GM18519 (cell line): Measurements from ENCODE around the gene SLC25A42.
"Not testable (repeated sequence)": the region's sequence is repeated elsewhere in the genome, so short reads cannot be mapped to it uniquely, and the experiment has no call there.

Source experiments
- ATAC-seq: cut with Tn5 transposase; IDR thresholded peaks from one replicate; pipeline ENCODE4 v1.9.1; 2021; ENCODE audit warnings: mild to moderate bottlenecking, moderate library complexity; ENCODE audit not compliant: unreplicated experiment, low FRiP score

SLC25A42 gene

DNA sequence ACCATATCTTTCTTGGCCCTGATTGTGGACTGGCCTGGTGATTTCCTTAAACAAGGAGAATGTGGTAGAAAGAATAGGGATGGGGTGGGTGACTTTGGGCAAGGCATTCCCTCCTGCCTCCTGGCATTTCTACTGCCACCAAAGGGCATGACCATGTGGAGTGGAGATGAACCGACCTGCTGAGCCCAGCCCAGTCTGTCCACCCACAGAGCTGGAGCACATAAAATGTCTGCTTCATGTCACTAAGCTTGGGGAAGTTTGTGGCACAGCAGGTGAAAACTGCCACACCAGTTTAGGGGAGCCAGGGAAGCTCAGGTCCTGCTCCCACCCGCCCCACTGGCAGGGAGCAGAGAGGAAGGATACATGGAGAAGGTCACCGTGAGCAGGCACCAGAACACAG lies 68.2 kb downstream of the SLC25A42 start:
- ATAC-seq, result no peak

DNA sequence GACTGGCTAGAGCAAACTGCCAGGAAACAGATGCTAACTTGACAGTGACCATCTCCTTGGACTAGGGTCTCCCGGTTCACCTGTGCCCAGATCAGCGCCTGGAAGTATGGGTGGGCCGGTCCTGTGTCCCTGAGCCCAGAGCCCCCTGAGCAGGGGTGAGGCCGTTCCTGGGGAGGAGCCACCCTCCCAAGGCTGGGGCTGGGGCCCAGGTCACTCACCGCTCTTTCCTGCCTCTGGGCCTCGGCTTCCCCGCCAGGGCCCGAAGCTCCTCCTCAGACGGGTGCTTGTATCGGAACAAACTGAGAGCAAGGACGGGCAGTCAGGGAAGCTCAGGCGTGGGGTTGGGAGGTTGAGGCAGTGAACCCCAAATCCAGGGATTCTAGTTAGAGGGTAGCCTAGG lies 69.1 kb downstream of the SLC25A42 start:
- no peak for ATAC-seq

DNA sequence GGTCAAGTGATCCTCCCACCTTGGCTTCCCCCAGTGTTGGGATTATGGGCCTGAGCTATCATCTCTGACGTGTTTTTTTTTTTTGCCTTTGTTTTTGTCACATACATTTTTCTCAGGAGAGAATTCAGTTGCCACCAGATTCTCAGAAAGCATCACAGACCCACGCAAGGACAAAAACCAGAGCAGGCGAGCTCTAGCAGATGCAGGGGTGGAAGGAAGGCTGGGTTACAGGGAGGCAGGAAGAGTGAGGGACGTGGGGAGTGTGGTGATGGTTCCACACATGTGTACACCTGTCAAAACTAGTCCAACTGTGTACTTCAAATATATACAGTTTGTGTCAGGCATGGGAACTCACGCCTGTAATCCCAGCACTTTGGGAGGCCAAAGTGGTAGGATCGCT lies 70.2 kb downstream of the SLC25A42 start:
- ATAC-seq, result no peak

DNA sequence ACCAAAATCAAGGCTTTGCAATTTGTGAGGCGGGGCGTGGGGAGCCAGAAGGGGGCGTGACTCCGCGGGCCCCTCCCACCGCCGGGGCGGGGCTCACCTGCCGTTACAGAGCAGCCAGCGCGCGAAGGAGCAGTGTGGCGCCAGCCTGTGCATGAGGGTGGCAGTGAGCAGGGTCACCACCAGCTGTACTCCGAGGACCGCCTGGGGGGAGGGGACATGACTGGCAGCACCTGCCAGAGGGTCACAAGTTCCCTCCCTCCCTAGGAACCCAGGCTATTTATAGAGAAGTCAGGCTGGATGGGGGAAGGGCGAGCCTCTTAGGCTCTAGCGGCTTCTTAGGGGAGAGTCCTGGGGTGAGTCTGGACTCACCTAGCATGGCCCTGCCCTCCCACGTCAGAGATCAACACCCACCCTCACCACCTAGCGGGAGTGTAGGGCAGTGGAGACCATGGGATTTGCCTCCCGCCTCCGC lies 70.9 kb downstream of the SLC25A42 start:
- no peak for ATAC-seq

DNA sequence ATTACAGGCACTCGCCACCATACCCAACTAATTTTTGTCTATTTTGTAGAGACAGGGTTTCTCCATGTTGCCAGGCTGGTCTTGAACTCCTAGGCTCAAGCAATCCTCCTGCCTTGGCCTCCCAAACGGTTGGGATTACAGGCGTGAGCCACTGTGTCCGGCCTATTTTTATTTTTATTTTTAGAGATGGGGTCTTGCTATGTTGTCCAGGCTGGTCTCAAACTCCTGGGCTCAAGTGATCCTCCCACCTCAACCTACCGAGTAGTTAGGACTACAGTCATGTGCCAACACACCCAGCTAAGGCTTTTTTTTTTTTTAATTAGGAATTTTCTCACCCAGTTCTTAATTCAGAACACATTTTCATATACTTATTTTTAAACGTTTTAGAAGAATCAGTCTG lies 71.9 kb downstream of the SLC25A42 start:
- not testable (repeated sequence) for ATAC-seq

DNA sequence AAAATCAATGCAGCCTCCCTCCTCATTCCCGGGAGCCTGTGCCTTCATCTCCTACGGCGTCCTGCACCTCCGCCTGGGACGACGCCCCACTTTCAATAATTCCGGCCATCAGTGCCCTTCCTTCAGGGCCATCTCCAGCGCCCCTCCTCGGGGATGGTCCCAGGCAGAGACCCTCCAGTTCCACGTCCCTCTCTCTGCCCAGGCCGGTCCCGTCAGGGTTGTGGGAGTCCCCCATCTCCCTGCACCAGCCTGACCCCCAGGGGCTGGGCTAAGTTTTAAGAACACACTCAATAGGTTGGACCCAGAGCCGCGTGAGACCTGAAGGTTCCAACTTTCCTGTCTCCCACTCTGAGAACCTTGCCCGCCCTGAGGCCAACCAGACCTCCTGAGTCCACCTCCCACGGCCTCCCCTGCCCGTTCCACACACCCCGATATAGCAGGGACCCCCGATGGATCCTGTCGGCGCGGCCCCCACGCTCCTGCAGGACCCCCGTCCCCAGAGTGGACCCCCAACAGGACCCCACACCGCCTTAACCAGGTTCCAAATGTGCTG lies 73.8 kb downstream of the SLC25A42 start:
- no peak for ATAC-seq

DNA sequence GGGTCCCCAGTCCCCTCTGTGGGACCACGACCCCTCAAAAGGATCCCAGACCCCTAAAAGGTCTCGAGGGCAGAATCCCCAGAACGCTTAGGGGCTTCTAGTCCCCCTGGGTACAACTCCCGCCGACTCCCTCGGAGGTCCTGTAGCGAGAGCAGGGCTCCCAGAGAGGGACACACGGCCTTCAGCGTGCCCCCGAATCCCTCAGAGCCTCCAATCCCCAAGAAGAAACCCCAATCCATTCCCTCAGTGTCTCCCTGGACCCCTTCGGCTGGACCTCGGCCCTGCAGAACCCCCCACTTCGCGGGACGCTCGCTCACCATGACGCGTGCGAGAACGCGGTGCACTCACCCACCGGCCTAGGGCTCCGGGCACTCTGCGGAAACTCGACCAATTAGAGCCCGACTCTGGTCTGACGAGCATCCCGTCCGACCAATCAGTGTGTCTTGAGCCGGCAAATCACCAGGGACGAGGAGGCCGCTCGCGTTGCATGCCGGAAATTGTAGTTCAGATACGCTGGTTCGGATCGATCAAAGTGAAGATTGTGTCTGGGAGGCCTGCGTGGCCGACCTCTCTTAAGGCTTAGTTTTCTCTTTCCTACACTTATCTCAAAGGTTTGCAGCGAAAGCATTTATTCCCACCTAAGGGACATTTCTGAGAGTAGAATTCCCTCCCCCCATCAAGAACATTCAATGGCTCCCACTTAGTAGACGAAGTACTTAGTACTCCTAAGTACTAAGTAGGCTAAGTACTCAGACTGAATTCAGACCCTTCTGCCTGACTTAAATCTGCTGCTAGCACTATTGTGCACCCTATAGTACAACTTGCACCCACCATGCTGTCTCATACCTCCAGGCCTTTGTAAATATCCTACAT lies 74.6 kb downstream of the SLC25A42 start, which contains the start of gene TMEM161A:
TSS of gene TMEM161A (minus strand) at position 370 of the 873 bp plus-strand sequence. CDS start at position 320, 50 bp downstream.
- peak; percentile 87 for ATAC-seq

DNA sequence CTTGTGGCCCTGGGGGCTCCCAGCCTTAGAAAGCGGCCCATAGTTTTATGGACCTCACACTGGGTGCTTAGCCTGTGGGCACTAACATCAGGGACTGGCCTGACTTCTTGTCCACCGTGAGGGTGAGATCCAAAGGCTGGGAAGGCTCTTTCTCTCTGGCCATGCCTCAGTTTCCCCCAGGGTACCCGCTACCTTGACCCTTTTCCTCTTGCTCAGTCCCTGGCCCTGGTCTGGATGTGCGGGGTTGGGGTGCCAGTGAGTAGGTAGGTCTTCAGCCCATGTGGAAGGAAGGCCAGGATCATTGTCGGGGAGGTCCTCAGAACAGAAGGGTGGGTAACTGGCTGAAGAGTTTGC lies 76.1 kb downstream of the SLC25A42 start:
- ATAC-seq, result no peak

DNA sequence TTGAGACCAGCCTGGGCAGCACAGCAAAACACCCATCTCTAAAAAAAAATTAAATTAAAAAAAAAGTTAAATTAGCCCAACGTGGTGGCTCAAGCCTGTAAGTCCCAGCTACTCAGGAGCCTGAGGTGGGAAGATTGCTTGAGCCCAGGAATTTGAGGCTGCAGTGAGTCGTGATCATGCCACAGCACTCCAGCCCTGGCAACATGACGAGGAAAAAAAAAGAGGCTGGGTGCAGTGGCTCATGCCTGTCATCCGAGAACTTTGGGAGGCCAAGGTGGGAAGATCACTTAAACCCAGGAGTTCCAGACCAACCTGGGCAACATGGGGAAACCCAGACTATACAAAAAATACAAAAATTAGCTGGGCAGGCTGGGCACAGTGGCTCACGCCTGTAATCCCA lies 76.7 kb downstream of the SLC25A42 start:
- ATAC-seq, result no peak

DNA sequence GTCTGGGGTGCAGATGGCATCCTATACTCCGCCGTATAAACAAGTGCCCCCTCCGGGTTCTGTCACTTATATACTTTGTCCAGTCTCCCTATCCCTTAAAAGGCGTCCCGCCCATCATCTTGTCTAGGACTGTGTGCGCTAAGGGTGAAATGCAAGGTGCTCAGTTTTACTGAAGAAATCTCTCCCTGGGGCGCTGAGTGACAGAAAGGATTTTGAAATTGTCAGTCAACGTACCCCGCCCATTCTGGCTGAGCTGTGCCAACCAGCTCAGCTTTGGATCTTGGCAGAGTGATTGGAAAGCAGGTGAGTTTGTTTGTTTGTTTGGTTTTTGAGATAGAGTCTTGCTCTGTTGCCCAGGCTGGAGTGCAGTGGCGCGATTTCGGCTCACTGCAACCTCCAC lies 78.6 kb downstream of the SLC25A42 start:
- no peak for ATAC-seq

DNA sequence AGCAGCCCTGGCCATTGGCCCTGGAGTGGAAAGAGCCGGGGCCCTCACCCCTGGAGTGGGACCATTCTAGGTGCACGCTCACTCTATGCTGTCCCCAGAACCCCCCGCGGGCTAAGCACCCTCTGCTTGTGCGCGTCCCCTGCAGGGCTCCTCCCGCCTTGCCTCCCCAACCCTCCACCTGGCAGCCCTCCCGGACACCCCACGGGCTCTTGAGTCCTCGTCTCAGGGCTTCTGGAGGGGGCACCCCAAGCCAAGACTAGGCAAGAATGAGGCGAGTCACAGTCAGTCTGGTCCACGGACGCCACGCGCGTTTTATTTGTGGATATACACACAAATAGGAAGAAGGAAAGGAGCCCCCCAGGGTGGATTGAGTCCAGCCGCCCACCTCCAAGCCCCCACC lies 81.5 kb downstream of the SLC25A42 start:
- no peak for ATAC-seq

DNA sequence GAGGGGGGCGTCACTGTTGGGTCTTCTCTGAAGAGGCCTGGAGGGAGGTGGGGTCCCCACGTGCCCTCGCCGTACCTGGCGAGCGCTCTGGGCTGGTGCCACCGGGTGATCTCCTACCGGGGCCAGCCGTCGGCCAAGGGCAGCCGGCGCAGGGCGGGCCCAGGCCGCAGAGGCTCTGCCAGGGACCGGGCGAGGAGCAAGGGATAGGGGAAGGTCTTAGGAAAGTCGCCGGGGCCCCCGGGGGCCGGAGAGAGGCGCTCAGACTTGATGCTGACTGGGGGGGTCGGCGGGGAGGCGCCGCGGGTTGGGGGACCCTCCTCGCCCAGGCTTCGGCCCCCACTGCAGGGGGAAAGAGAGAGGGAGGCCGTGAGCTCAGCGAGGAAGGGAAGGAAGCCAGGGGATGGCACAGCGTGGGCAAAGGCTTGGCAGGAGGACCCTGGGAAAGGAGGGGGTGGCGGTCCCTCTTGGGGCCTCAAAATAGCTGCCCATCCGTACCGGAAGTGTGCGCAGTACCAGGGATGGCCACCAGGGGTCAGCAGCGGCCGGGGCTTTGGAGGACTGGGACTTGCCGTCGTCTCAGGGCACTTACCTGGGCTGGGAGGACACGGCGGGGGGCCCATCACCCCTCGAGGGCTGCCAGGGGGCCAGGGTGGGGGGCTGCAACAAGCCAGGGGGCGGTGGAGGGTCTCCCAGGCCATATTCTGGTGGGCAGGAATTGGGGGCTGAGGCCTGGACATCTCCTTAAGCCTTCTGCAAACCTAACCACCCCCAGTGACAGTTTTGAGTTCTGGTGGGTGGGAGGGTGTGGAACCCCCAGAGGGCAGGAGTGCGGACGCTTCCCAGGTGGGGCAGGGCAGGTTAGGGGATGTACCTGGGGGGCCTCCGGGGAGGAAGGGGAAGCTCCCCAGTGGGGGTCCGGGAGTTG lies 82.2 kb downstream of the SLC25A42 start:
- ATAC-seq, result no peak

DNA sequence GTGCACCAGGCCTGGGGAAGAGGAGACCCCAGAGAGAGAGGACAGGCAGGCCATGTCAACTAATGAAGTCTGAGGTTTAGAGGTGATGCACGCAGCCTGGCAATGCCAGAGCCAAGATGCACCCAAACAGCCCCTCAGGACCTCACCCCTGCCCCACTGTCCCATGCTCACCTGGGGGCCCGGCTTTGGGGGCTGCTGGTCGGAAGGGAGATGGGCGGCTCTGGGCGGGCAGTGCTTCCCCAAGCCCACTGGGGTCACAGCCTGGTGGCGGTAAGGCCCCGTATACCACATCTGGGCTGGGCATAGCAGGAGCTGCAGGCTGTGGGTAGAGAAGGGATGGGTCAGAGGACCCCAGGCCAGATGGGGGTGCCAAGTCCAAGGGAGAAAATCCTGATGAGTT lies 83.1 kb downstream of the SLC25A42 start:
- no peak for ATAC-seq

DNA sequence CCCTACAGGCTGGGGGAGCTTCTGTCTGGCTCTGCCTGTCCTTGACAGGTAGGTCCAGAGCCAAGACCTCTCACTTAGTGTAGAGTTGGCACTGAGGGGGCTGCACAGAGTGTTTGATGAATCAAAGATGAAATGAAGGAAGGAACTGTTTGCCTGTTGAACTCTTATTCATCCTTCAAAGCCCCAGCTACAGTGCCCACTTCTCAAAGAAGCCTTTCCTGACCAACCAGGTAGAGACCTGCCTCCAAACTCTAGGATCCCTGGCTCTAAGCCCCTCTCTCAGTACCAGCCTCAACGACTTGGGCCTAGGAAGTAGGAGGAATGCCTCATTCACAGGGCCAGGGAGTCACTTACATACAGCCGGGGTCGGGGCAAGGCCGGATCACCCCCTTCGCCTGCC lies 83.5 kb downstream of the SLC25A42 start:
- no peak for ATAC-seq

DNA sequence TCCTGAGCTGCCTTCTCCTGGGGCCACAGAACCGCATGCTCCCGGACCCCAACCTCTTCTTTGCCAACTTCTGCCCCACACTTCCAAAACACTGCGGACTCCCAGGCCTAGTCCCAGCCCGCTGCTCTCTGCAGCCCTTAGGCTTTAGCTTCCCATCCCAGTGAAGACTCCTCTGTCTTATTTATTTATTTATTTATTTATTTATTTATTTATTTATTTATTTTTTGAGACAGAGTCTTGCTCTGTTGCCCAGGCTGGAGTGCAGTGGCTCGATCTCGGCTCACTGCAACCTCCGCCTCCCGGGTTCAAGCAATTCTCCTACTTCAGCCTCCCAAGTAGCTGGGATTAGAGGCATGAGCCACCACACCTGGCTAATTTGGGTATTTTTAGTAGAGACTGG lies 84.7 kb downstream of the SLC25A42 start:
- ATAC-seq, result not testable (repeated sequence)

DNA sequence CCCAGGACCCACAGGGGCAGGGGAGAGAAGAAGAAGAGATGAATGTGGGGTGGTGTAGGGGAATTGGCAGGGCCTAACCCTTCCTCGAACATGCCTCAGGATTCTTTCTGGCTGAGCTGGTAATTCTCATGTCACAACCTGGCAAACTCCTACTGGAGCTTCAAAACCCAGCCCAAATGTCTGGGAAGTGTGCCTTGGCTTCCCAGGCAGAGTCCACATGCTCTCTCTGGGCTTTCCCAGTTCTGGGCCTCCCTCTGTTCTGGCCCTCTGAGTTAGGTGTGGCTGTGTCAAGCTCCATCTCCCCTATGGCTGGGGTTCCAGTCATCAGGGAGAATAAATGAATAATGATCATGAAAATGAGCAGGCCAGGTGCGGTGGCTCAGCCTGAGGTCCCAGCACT lies 85.6 kb downstream of the SLC25A42 start:
- no peak for ATAC-seq

DNA sequence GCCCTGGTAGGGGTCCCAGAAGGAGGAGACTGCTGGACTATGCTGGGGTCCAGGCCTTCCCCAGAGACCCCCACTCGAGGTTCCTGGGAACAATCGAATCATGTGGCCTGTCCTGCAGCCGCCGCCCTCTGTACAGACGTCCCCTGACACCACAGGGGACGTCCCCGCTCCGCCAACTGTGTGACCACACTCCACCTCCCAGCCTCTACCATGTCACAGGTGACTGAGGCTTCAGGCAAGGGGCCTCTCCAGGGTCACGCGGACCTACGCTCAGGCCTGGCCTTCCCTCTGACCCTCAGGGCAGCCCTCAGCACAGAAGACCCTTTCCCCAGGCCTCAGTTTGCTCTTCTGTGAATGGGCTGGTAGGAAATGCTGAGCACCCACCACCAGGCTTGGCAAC lies 87.6 kb downstream of the SLC25A42 start:
- no peak for ATAC-seq

DNA sequence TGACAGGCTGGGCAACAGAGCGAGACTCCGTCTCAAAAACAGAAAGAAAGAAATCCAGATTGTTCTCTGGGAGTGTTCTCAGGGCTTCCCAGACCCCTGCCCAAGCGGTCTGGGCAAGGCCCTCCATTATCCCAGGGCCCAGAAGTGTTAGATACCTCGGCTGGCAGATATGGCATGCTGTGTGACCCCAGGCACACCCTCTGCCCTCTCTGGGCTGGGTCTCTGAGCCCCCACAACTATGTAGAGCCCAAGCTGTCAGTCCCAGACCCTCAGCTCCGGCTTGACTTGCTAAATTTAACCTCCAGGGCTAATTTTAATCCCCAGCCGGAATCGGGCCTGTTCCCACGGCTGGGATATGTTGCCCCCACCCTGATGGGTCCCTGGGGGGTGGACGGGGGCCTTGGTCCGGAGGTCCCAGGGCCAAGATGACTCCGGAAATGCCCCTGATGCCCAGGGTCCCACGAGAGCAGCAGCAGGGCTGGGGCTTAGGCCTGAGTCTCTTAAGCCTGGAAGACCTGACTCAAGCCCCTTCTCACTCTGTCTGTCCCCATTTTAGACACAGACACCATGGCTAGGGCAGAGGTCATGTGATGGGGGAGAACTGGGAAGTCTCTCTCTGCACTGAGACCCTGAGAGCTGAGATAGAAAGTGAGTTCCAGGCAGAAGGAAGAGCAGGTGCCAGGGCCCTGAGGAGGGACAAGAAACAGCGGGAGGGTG lies 89.0 kb downstream of the SLC25A42 start:
- no peak for ATAC-seq

DNA sequence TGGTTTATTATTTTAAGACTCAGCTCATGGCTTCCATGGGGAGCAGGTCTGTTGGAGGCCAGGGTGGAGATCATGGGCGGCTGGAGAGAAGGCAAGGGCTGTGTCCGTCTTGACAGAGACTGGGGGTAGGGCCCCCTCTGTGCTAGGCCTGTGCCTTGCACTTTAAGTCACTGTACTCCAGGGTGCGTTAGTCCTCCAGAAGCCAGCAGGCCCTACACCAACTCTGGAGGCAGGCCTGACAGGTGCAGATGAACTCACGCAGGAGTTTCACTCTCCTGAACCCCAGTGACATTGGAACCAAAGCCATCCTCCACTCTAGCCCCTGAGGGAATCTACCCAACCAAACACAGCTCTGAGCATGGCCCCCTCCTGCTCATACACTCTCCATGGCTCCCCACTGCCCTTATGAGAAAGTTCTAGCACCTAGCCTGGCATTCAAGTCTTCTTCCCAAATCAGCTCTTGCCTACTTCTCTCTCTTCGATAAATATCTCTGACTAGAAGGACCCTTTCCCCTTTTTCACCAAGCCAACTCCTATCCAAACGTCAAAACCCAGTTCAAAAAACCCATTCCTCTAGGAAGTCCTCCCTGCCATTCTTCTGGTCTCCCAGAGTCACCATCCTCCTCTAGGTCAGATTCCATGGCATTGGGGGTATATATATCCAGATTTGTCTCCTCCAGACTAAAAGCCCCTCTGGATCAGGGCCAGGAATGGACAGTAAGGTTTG lies 91.1 kb downstream of the SLC25A42 start:
- no peak for ATAC-seq
